Endothelial cell of umbilical vein (primary cell): ENCODE results near the gene CPPED1. TPM values are rescaled to one million over a fixed set of nuclear protein-coding genes. Genes with fewer than 3 reads are reported as not detected.

ENCODE experiments used
- BruUV-seq: library from RNA; stranded (reverse); fragments of 400-500 nt; replicated peaks from 2 replicates; lab custom pipeline; 2021; lab: Mats Ljungman, UMichigan
- CTCF ChIA-PET: fragments of 300-600, 350-600 bp; sonication (Branson Sonifier 250); formaldehyde crosslinking; loops from one replicate; lab custom pipeline; 2021; ENCODE audit warnings: antibody characterized with exemption, inconsistent platforms; lab: Charles Lee
- POLR2A ChIA-PET: fragments of 300-600, 350-600 bp; sonication (Branson Sonifier 250); formaldehyde crosslinking; loops from one replicate; lab custom pipeline; 2021; ENCODE audit warnings: antibody characterized with exemption, inconsistent platforms; lab: Charles Lee
- DNase-seq: peaks from one replicate; pipeline ENCODE4 v3.0.0-alpha.2; 2011; ENCODE audit warnings: low read depth, low spot score
- FAIRE-seq: peaks from 2 replicates; lab custom pipeline; 2011; peaks lifted over from hg19 to GRCh38; lab: Jason Lieb, UNC
- H2AFZ ChIP-seq: 2 replicates; pipeline ENCODE4 v1.6.0; 2012; ENCODE audit warnings: low read depth, low read length, control low read depth, inconsistent platforms
- H3K27ac ChIP-seq: 2 replicates; pipeline ENCODE4 v1.5.1; 2011; ENCODE audit warnings: low read depth, mild to moderate bottlenecking, control low read depth, low read length, moderate library complexity; ENCODE audit not compliant: insufficient read depth
- H3K27me3 ChIP-seq, 2 experiments: 2 replicates each; pipeline versions ENCODE4 v1.6.0 to v1.6.1; 2011; ENCODE audit warnings: low read length in 2 of 2, mixed read lengths in 1 of 2; ENCODE audit not compliant: control insufficient read depth in 2 of 2, insufficient read depth in 2 of 2
- H3K36me3 ChIP-seq, 2 experiments: 2 replicates in 1 of 2; 3 replicates in 1 of 2; pipeline ENCODE4 v1.5.1; 2011; ENCODE audit warnings: low read length in 2 of 2, mild to moderate bottlenecking in 1 of 2, moderate library complexity in 1 of 2; ENCODE audit not compliant: control insufficient read depth in 2 of 2, insufficient read depth in 2 of 2; ENCODE audit errors: extremely low read depth in 1 of 2
- H3K4me1 ChIP-seq: 3 replicates; pipeline ENCODE4 v1.5.1; 2011; ENCODE audit warnings: mild to moderate bottlenecking, low read length; ENCODE audit not compliant: control insufficient read depth, insufficient read depth; ENCODE audit errors: extremely low read depth
- H3K4me2 ChIP-seq: 2 replicates; pipeline ENCODE4 v1.6.1; 2011; ENCODE audit warnings: low read length, control low read depth, mixed read lengths; ENCODE audit not compliant: insufficient read depth
- H3K4me3 ChIP-seq, 3 experiments: fragments of 200-600 bp in 1 of 3; sonication (generic), shearing (Covaris generic) in 1 of 3; replicated peaks in 1 of 3; 2 replicates each; pipeline ENCODE4 v1.5.1; 2011 to 2016; ENCODE audit warnings: control low read depth in 3 of 3, low read length in 3 of 3, mild to moderate bottlenecking in 2 of 3, inconsistent platforms in 1 of 3, low read depth in 1 of 3, moderate library complexity in 1 of 3; ENCODE audit not compliant: insufficient read depth in 1 of 3
- H3K79me2 ChIP-seq: 2 replicates; pipeline ENCODE4 v1.6.0; 2012; ENCODE audit warnings: low read length, inconsistent platforms; ENCODE audit not compliant: control insufficient read depth, insufficient read depth
- H3K9ac ChIP-seq: replicated peaks from 2 replicates; pipeline ENCODE3; 2011; ENCODE audit warnings: low read length, control low read depth; ENCODE audit not compliant: insufficient read depth; ENCODE audit errors: extremely low read depth
- H3K9me1 ChIP-seq: replicated peaks from 3 replicates; pipeline ENCODE4 v1.6.0; 2011; ENCODE audit warnings: mild to moderate bottlenecking, low read length; ENCODE audit not compliant: control insufficient read depth, insufficient read depth; ENCODE audit errors: extremely low read depth
- H3K9me3 ChIP-seq: replicated peaks from 2 replicates; pipeline ENCODE4 v1.5.1; 2012; ENCODE audit warnings: low read length, inconsistent platforms; ENCODE audit not compliant: control insufficient read depth, insufficient read depth
- H4K20me1 ChIP-seq: replicated peaks from 2 replicates; pipeline ENCODE3; 2011; ENCODE audit warnings: mild to moderate bottlenecking, low read length; ENCODE audit not compliant: control insufficient read depth, insufficient read depth; ENCODE audit errors: extremely low read depth
- EZH2 ChIP-seq: IDR thresholded peaks from 2 replicates; pipeline ENCODE4 v1.6.1; 2012; ENCODE audit warnings: borderline replicate concordance, low read depth, mild to moderate bottlenecking, moderate library complexity, low read length, inconsistent platforms; ENCODE audit not compliant: severe bottlenecking
- FOS ChIP-seq: IDR thresholded peaks from 2 replicates; pipeline ENCODE4 v1.6.1; 2011; ENCODE audit warnings: mild to moderate bottlenecking, low read length, moderate library complexity, borderline replicate concordance; ENCODE audit not compliant: insufficient read depth
- GATA2 ChIP-seq: IDR thresholded peaks from 2 replicates; pipeline ENCODE4 v1.7.0; 2011; ENCODE audit warnings: low read depth, mild to moderate bottlenecking, moderate library complexity, mixed read lengths, low read length; ENCODE audit not compliant: insufficient read length, insufficient read depth
- POLR2A ChIP-seq: IDR thresholded peaks from 2 replicates; pipeline ENCODE4 v1.6.1; 2012; ENCODE audit warnings: low read depth, mild to moderate bottlenecking, control low read depth, low read length
- dilution Hi-C: fragments of 300-500 bp; cut with MboI; formaldehyde crosslinking; loops from one replicate; pipeline ENCODE4 v1.15.0; 2019; ENCODE audit warnings: low sequenced_read_pairs; ENCODE audit not compliant: extremely low pct_ligation_motif_present
- intact Hi-C: fragments of 100-400 bp; cut with micrococcal nuclease; formaldehyde crosslinking; loops from one replicate; pipeline ENCODE4 v1.10.0; 2022
- polyA plus RNA-seq, 4 experiments: library from polyadenylated mRNA; depleted of rRNA in 3 of 4; stranded (reverse) in 3 of 4; unstranded in 1 of 4; fragments of >200 nt; gene quantifications; 2 replicates each; pipeline versions ENCODE4 v1.2.1 to v1.2.3, GENCODE V29; 2011 to 2012; ENCODE audit warnings: missing spikeins in 1 of 4
- total RNA-seq: library from RNA; stranded (reverse); gene quantifications from 2 replicates; pipeline ENCODE4 v1.2.3, GENCODE V29; 2021
- TF ChIP-seq, protein P1 (sequence below): IDR thresholded peaks from 2 replicates; pipeline ENCODE4 v1.6.1; 2011; ENCODE audit not compliant: insufficient read depth, insufficient read length
- TF ChIP-seq, protein P2 (sequence below), 2 donors: IDR thresholded peaks; 1 replicate in 1 of 2; 2 replicates in 1 of 2; pipeline ENCODE4 v1.5.1; 2011; ENCODE audit warnings: low read length in 2 of 2, mild to moderate bottlenecking in 2 of 2, moderate library complexity in 2 of 2, control low read depth in 1 of 2, inconsistent platforms in 1 of 2, low read depth in 1 of 2; ENCODE audit not compliant: insufficient read depth in 1 of 2; ENCODE audit errors: extremely low read depth in 1 of 2

CPPED1 gene
- total and polyA plus RNA-seq, 2 donors (not counting 3 experiments of a cell fraction or from before 2014, with no cell fraction given) = 27.9 to 59.3 TPM

DNA sequence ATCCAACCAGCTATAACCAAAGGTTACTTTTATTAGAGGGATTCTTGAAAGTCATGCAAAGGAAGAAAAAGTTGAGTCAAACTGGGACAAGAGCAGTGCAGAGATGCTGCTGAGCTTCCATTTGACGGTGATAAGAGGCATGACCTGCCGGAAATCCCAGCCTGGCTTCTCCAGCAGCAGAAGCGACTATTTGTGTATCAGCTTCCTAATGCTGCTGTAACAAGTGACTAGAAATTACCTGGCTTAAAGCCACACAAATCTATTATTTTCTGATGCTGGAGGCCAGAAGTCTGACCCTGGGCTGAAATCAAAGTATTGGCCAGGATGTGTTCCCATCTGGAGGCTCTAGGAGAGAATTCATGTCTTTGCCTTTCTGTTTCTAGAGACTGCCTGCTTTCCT is 41.6 kb upstream of the CPPED1 start:
- Histone ChIP-seq H2AFZ (no peak overlapping the region), H4K20me1 (no peaks in the 10 kb centered on the region), H3K9me1 (no peaks in the 10 kb centered on the region), H3K27ac (no peak overlapping the region), H3K4me2 (no peak overlapping the region), H3K9ac (no peak overlapping the region), H3K4me3 (no peak overlapping the region), H3K27me3 (no peaks in the 10 kb centered on the region), H3K36me3 (no peaks in the 10 kb centered on the region), H3K9me3 (no peaks in the 10 kb centered on the region), H3K4me1 (no peaks in the 10 kb centered on the region), H3K79me2 (no peaks in the 10 kb centered on the region)
- FAIRE-seq = no peak
- no peak for TF ChIP-seq EZH2
- TF ChIP-seq GATA2 = no peak
- BruUV-seq = no TSS peak
- POLR2A ChIA-PET = no interaction called here
- intact Hi-C loops (no loop called here), dilution Hi-C loops (no loop called here)
- CTCF ChIA-PET = no interaction called here
- no peak for DNase-seq

GRCh38 chr16:12837756-12838155 is 34.1 kb upstream of the CPPED1 start:
- DNase-seq = no peak
- FAIRE-seq = no peak
- H3K27me3 ChIP-seq = no peaks in the 10 kb centered on the region
- no peak overlapping the region for H3K27ac ChIP-seq
- H3K9me1 ChIP-seq = no peaks in the 10 kb centered on the region
- intact Hi-C loops = no loop called here
- no TSS peak for BruUV-seq
- no peaks in the 10 kb centered on the region for H3K4me1 ChIP-seq
- H3K36me3 ChIP-seq = no peaks in the 10 kb centered on the region
- H4K20me1 ChIP-seq = no peaks in the 10 kb centered on the region
- ChIA-PET POLR2A (no interaction called here), CTCF (no interaction called here)
- TF ChIP-seq, protein P1, sequence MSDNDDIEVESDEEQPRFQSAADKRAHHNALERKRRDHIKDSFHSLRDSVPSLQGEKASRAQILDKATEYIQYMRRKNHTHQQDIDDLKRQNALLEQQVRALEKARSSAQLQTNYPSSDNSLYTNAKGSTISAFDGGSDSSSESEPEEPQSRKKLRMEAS = no peak
- TF ChIP-seq FOS (no peak), GATA2 (no peak), POLR2A (no peak)
- TF ChIP-seq, protein P2, sequence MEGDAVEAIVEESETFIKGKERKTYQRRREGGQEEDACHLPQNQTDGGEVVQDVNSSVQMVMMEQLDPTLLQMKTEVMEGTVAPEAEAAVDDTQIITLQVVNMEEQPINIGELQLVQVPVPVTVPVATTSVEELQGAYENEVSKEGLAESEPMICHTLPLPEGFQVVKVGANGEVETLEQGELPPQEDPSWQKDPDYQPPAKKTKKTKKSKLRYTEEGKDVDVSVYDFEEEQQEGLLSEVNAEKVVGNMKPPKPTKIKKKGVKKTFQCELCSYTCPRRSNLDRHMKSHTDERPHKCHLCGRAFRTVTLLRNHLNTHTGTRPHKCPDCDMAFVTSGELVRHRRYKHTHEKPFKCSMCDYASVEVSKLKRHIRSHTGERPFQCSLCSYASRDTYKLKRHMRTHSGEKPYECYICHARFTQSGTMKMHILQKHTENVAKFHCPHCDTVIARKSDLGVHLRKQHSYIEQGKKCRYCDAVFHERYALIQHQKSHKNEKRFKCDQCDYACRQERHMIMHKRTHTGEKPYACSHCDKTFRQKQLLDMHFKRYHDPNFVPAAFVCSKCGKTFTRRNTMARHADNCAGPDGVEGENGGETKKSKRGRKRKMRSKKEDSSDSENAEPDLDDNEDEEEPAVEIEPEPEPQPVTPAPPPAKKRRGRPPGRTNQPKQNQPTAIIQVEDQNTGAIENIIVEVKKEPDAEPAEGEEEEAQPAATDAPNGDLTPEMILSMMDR (IDR thresholded peaks at IDR 0.05; ENCODE audit: extremely low read depth in 1 of 2, insufficient read depth in 1 of 2, low read depth in 1 of 2, low read length in 2 of 2) = no peak
- H2AFZ ChIP-seq = no peak overlapping the region
- no peak overlapping the region for H3K4me3 ChIP-seq
- H3K9me3 ChIP-seq = no peaks in the 10 kb centered on the region
- H3K9ac ChIP-seq = no peak overlapping the region
- H3K4me2 ChIP-seq = no peak overlapping the region
- no peaks in the 10 kb centered on the region for H3K79me2 ChIP-seq
- dilution Hi-C loops = no loop called here
